NK-92 treated with Interleukin-12 subunit alpha and Interleukin-12 subunit beta, amount 100 ng/mL, for 24 hours (cell line): ENCODE results near the gene CRKL.

Experiments
- DNase-seq: peaks from one replicate; lab custom pipeline; 2025; lab: John Stamatoyannopoulos, UW

Gene CRKL

GRCh38 chr22:20952544-20953341 lies 35.5 kb downstream of the CRKL start:
- DNase-seq: no peak

GRCh38 chr22:20953342-20953608 lies 36.1 kb downstream of the CRKL start:
- no peak for DNase-seq

- no peak for DNase-seq
Observed at GRCh38 chr22:20953668-20954500, 36.7 kb downstream of the CRKL start.

GRCh38 chr22:20955548-20955947 lies 38.3 kb downstream of the CRKL start:
- no peak for DNase-seq

GRCh38 chr22:20956258-20957101 lies 39.3 kb downstream of the CRKL start:
- no peak for DNase-seq

GRCh38 chr22:20957102-20957682 lies 40.0 kb downstream of the CRKL start:
- DNase-seq: no peak

GRCh38 chr22:20957683-20958431 lies 40.6 kb downstream of the CRKL start:
- no peak for DNase-seq

- DNase-seq: no peak
Observed at GRCh38 chr22:20959578-20960461, 42.6 kb downstream of the CRKL start.

GRCh38 chr22:20960609-20961008 lies 43.4 kb downstream of the CRKL start:
- DNase-seq: no peak

GRCh38 chr22:20962491-20962945 lies 45.3 kb downstream of the CRKL start:
- no peak for DNase-seq

- no peak for DNase-seq
Observed at GRCh38 chr22:20963201-20964052, 46.2 kb downstream of the CRKL start.

- no peak for DNase-seq
Observed at GRCh38 chr22:20964090-20964798, 47.0 kb downstream of the CRKL start.

- no peak for DNase-seq
Observed at GRCh38 chr22:20964799-20965103, 47.5 kb downstream of the CRKL start.

GRCh38 chr22:20965104-20965887 lies 48.1 kb downstream of the CRKL start:
- no peak for DNase-seq

- no peak for DNase-seq
Observed at GRCh38 chr22:20965888-20966855, 49.0 kb downstream of the CRKL start.

GRCh38 chr22:20966883-20967696 lies 49.9 kb downstream of the CRKL start, which contains the start of gene AIFM3:
Gene AIFM3, plus strand, starts transcription at chr22:20967255. Its CDS starts 690 bp downstream, at chr22:20967945.
- DNase-seq: no peak
